GM12878 (cell line): ENCODE measurements around the gene SORBS1. TPM values are rescaled to one million over a fixed set of nuclear protein-coding genes. Genes with fewer than 3 reads are reported as not detected.

Experiments
- ATAC-seq: fragments of 200-7000 bp; cut with Tn5 transposase; 3 replicates; pipeline ENCODE4 v1.9.1; 2020; ENCODE audit warnings: mild to moderate bottlenecking, moderate library complexity
- BruUV-seq: library from RNA; stranded (reverse); fragments of 400-500 nt; replicated peaks from 2 replicates; lab custom pipeline; 2021; lab: Mats Ljungman, UMichigan
- CTCF ChIA-PET: fragments of 300-600 bp; sonication (Branson Sonifier 250); formaldehyde crosslinking; extraction: SDS; loops from one replicate; lab custom pipeline; 2021; ENCODE audit warnings: inconsistent platforms; lab: Yijun Ruan, JAX
- POLR2A ChIA-PET: fragments of 350-600 bp; formaldehyde crosslinking; extraction: SDS; loops from one replicate; lab custom pipeline; 2021; ENCODE audit warnings: inconsistent platforms; lab: Charles Lee
- RAD21 ChIA-PET: fragments of 300-600 bp; sonication (Branson Sonifier 250); formaldehyde crosslinking; loops from one replicate; lab custom pipeline; 2023; ENCODE audit warnings: antibody characterized with exemption; ENCODE audit not compliant: unreplicated experiment; lab: Charles Lee
- SMC1A ChIA-PET: fragments of 300-600 bp; sonication (Branson Sonifier 250); formaldehyde crosslinking; loops from one replicate; lab custom pipeline; 2023; ENCODE audit not compliant: unreplicated experiment, uncharacterized antibody; lab: Charles Lee
- DNase-seq: peaks from one replicate; pipeline ENCODE4 v3.0.0-alpha.2; 2011; ENCODE audit warnings: low read depth, low spot score
- FAIRE-seq: peaks from 3 replicates; lab custom pipeline; 2011; peaks lifted over from hg19 to GRCh38; lab: Jason Lieb, UNC
- H2AFZ ChIP-seq: 2 replicates; pipeline ENCODE4 v1.6.0; 2011; ENCODE audit warnings: low read depth, low read length, control low read depth; ENCODE audit not compliant: control insufficient read depth
- H3K27ac ChIP-seq: 2 replicates; pipeline ENCODE4 v1.5.1; 2011; ENCODE audit warnings: control low read depth; ENCODE audit not compliant: control insufficient read depth, insufficient read depth
- H3K27me3 ChIP-seq, 2 experiments: replicated peaks in 1 of 2; 2 replicates each; pipeline versions ENCODE4 v1.6.0 to v1.6.1; 2011; ENCODE audit warnings: low read length in 1 of 2; ENCODE audit not compliant: control insufficient read depth in 2 of 2, insufficient read depth in 2 of 2
- H3K36me3 ChIP-seq, 2 experiments: 2 replicates each; pipeline ENCODE4 v1.5.1; 2011; ENCODE audit warnings: low read length in 1 of 2; ENCODE audit not compliant: control insufficient read depth in 2 of 2, insufficient read depth in 2 of 2
- H3K4me1 ChIP-seq: 2 replicates; pipeline ENCODE4 v1.6.1; 2011; ENCODE audit warnings: mild to moderate bottlenecking, low read length, moderate library complexity, mixed read lengths; ENCODE audit not compliant: control insufficient read depth, insufficient read depth
- H3K4me2 ChIP-seq: 2 replicates; pipeline ENCODE4 v1.6.0; 2011; ENCODE audit warnings: control low read depth; ENCODE audit not compliant: control insufficient read depth, insufficient read depth
- H3K4me3 ChIP-seq: fragments of 200-600 bp; sonication (generic); 2 replicates; pipeline ENCODE4 v1.5.1; 2016
- H3K79me2 ChIP-seq: 2 replicates; pipeline ENCODE4 v1.6.0; 2011; ENCODE audit warnings: low read length; ENCODE audit not compliant: control insufficient read depth, insufficient read depth
- H3K9ac ChIP-seq: 2 replicates; pipeline ENCODE4 v1.8.0; 2011; ENCODE audit warnings: low read length, control low read depth, mixed read lengths; ENCODE audit not compliant: control insufficient read depth, insufficient read depth
- H3K9me3 ChIP-seq: replicated peaks from 3 replicates; pipeline ENCODE4 v1.5.1; 2011; ENCODE audit warnings: mild to moderate bottlenecking, low read length; ENCODE audit not compliant: control insufficient read depth, insufficient read depth
- H4K20me1 ChIP-seq: 2 replicates; pipeline ENCODE4 v1.6.0; 2011; ENCODE audit not compliant: control insufficient read depth, insufficient read depth
- ATF7 ChIP-seq: fragments of 450-650 bp; IDR thresholded peaks from 2 replicates; pipeline ENCODE4 v1.6.1; 2016; ENCODE audit warnings: low read depth, mild to moderate bottlenecking
- BCL11A ChIP-seq: IDR thresholded peaks from 2 replicates; pipeline ENCODE4 v1.6.1; 2011; ENCODE audit warnings: low read depth, low read length
- DPF2 ChIP-seq: fragments of 450-650 bp; IDR thresholded peaks from 2 replicates; pipeline ENCODE4 v1.6.1; 2017; ENCODE audit warnings: mild to moderate bottlenecking
- JUNB ChIP-seq: IDR thresholded peaks from 2 replicates; pipeline ENCODE4 v1.6.1; 2016; ENCODE audit warnings: antibody characterized with exemption, mild to moderate bottlenecking
- MYC ChIP-seq: IDR thresholded peaks from 2 replicates; pipeline ENCODE4 v1.6.1; 2011; ENCODE audit warnings: mild to moderate bottlenecking, low read length, moderate library complexity, inconsistent platforms; ENCODE audit not compliant: insufficient read depth, insufficient replicate concordance, insufficient read length, severe bottlenecking
- NBN ChIP-seq: fragments of 450-650 bp; IDR thresholded peaks from 2 replicates; pipeline ENCODE4 v1.6.1; 2016
- SMC3 ChIP-seq: IDR thresholded peaks from 2 replicates; pipeline ENCODE4 v1.6.1; 2011; ENCODE audit warnings: low read length, improper control_type of control experiment, borderline replicate concordance
- TCF7 ChIP-seq: IDR thresholded peaks from 2 replicates; pipeline ENCODE4 v1.6.1; 2014; ENCODE audit warnings: antibody characterized with exemption, borderline replicate concordance
- WRNIP1 ChIP-seq: IDR thresholded peaks from 2 replicates; pipeline ENCODE4 v1.6.1; 2011; ENCODE audit warnings: low read depth, low read length, improper control_type of control experiment, borderline replicate concordance
- ZNF24 ChIP-seq: fragments of 450-650 bp; IDR thresholded peaks from 2 replicates; pipeline ENCODE4 v1.6.1; 2017; ENCODE audit warnings: antibody characterized with exemption, mild to moderate bottlenecking
- WGBS: methylation state at CpG from one replicate; pipeline ENCODE4 v1.1.6; 2016; ENCODE audit warnings: low lambda C conversion rate; ENCODE audit not compliant: insufficient replicate concordance, insufficient coverage; ENCODE audit errors: missing lambda C conversion rate; 5-methylcytosine and 5-hydroxymethylcytosine counted together
- in situ Hi-C: fragments of 300-500 bp; cut with MboI; formaldehyde crosslinking; loops from 9 replicates; pipeline ENCODE4 v1.14.3; 2018; ENCODE audit warnings: mixed read lengths
- intact Hi-C: fragments of 100-400 bp; cut with micrococcal nuclease; formaldehyde crosslinking; loops from one replicate; pipeline ENCODE4 v1.14.2; 2022; ENCODE audit not compliant: unreplicated experiment
- polyA plus RNA-seq, 11 experiments: library from polyadenylated mRNA; depleted of rRNA in 4 of 11; unstranded in 6 of 11; stranded (reverse) in 5 of 11; fragments of >200 nt; fragmentation: Nextera tagmentation in 4 of 11; fragmentation: Illumina TruSeq in 1 of 11; extraction: Ambion mirVana in 4 of 11; extraction: Trizol in 1 of 11; gene quantifications; 1 replicate in 1 of 11; 2 replicates in 10 of 11; pipeline versions ENCODE4 v1.2.1 to v1.2.3, GENCODE V29; 2011 to 2016; ENCODE audit warnings: inconsistent platforms in 2 of 11, missing spikeins in 2 of 11, low read depth in 1 of 11
- total RNA-seq, 4 experiments: library from RNA; depleted of rRNA in 3 of 4; stranded (reverse); fragments of >200 nt in 3 of 4; fragmentation: Illumina TruSeq in 1 of 4; extraction: Trizol in 1 of 4; gene quantifications; 2 replicates each; pipeline versions ENCODE4 v1.2.1 to v1.2.3, GENCODE V29; 2013 to 2021
- TF ChIP-seq, protein P1 (sequence below): IDR thresholded peaks from 2 replicates; pipeline ENCODE4 v1.6.1; 2011; ENCODE audit warnings: borderline replicate concordance, low read depth, mild to moderate bottlenecking, moderate library complexity, mixed read lengths, low read length; ENCODE audit not compliant: insufficient read depth; ENCODE audit errors: extremely low read length
- TF ChIP-seq, protein P2 (sequence below): fragments of 450-650 bp; IDR thresholded peaks from 2 replicates; pipeline ENCODE4 v1.6.1; 2014; ENCODE audit warnings: mild to moderate bottlenecking
- TF ChIP-seq, protein P3 (sequence below): IDR thresholded peaks from 2 replicates; pipeline ENCODE4 v1.6.1; 2011; ENCODE audit warnings: low read depth, low read length, improper control_type of control experiment, borderline replicate concordance

SORBS1 gene
- total and polyA plus RNA-seq, 10 of the 15 experiments (the other 5 are each of a cell fraction or from before 2014, with no cell fraction given) = 0.13 to 0.75 (median 0.39) TPM

DNA sequence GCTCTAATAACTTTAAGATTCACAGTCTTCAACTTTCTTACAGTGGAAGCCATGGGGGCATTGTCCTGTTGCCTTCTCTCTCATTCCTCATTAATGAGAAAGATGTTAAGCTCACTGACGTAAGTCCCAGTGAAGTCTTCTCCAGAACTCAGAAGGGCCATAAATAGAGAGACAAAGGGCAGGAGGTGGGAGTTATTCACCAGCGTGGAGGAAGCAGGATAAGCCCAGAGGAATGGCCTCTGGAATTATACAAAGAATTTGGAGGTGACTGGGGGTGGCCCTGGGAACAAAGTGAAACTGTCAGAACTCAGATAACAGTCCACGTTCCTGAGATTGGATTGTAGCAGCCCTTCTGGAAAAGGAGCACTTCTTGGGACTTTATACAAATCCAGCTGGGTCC lies 52.4 kb downstream of the SORBS1 start (continued):
- TF ChIP-seq, protein P1, sequence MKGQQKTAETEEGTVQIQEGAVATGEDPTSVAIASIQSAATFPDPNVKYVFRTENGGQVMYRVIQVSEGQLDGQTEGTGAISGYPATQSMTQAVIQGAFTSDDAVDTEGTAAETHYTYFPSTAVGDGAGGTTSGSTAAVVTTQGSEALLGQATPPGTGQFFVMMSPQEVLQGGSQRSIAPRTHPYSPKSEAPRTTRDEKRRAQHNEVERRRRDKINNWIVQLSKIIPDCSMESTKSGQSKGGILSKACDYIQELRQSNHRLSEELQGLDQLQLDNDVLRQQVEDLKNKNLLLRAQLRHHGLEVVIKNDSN = no peak

DNA sequence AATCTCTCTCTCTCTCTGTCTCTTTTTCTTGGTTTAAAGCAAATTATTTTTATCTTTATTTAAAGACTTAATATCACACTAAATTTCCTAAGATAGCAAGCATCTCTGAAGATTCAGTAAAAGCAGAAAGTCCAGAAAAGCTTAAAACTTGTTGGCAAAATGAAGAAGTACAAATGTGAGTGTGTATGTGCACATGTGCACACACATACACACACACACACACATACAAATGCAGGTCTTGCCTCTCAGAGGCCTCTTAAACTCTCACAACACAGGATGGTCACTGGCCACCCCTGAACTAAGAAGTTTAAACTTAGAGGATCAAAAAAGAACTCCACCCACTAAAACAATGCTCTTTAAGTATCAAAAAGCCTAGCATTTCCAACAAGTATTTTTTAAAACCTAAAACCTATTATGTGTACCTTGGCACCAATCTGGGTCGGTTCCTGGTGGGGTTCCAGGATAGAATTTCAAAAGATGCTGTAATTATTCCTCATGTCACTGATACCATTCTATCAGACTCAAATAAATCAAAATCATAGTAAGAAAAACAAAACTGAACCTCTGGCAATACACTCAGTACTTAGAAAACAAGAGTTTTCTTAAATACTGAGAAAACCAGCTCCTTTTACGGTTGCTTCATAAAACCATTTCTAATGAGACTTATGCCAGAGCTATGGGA lies 55.0 kb downstream of the SORBS1 start:
- no TSS peak for BruUV-seq
- WGBS = 62% methylated on average over 2 of the region's 2 CpGs
- Histone ChIP-seq H4K20me1 (no peaks in the 10 kb centered on the region), H3K27ac (no peak overlapping the region), H3K79me2 (no peaks in the 10 kb centered on the region), H3K27me3 (peaks cover 0 to 3% of the 10 kb centered on the region in 2 experiments; a peak in 2 of 4 replicates), H3K9me3 (no peaks in the 10 kb centered on the region), H3K4me2 (no peak overlapping the region), H3K9ac (no peak overlapping the region), H3K36me3 (no peaks in the 10 kb centered on the region), H3K4me1 (no peaks in the 10 kb centered on the region), H3K4me3 (no peak overlapping the region), H2AFZ (no peak overlapping the region)
- RAD21 ChIA-PET = no interaction called here
- in situ Hi-C loops (no loop called here), intact Hi-C loops (no loop called here)
- POLR2A ChIA-PET = interaction anchor here (0.6 kb wide), 1 partner anchor 47 kb away, joined by 3 read pairs; no protein-coding TSS in a partner anchor
- no peak for ATAC-seq
- DNase-seq = no peak
- SMC1A ChIA-PET = interaction anchor here (0.7 to 1.0 kb wide), 3 partner anchors 10 to 141 kb away, joined by 3 to 4 read pairs (median 3); no protein-coding TSS in a partner anchor
- no peak for TF ChIP-seq JUNB
- no peak for TF ChIP-seq TCF7
- no peak for TF ChIP-seq MYC
- TF ChIP-seq, protein P2, sequence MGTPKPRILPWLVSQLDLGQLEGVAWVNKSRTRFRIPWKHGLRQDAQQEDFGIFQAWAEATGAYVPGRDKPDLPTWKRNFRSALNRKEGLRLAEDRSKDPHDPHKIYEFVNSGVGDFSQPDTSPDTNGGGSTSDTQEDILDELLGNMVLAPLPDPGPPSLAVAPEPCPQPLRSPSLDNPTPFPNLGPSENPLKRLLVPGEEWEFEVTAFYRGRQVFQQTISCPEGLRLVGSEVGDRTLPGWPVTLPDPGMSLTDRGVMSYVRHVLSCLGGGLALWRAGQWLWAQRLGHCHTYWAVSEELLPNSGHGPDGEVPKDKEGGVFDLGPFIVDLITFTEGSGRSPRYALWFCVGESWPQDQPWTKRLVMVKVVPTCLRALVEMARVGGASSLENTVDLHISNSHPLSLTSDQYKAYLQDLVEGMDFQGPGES = no peak
- no peak for TF ChIP-seq ZNF24
- no peak for TF ChIP-seq NBN
- no peak for TF ChIP-seq DPF2
- TF ChIP-seq, protein P3, sequence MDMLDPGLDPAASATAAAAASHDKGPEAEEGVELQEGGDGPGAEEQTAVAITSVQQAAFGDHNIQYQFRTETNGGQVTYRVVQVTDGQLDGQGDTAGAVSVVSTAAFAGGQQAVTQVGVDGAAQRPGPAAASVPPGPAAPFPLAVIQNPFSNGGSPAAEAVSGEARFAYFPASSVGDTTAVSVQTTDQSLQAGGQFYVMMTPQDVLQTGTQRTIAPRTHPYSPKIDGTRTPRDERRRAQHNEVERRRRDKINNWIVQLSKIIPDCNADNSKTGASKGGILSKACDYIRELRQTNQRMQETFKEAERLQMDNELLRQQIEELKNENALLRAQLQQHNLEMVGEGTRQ = no peak
- TF ChIP-seq SMC3 = no peak
- no peak for TF ChIP-seq ATF7
- no peak for TF ChIP-seq WRNIP1
- TF ChIP-seq BCL11A = no peak
- FAIRE-seq = no peak
- CTCF ChIA-PET = interaction anchor here (0.7 to 1.5 kb wide), 2 partner anchors 76 to 836 kb away, joined by 3 to 4 read pairs; no protein-coding TSS in a partner anchor
